GM21576 (cell line): ENCODE data around the gene RALGAPA1.

ENCODE experiments used
- ATAC-seq: cut with Tn5 transposase; IDR thresholded peaks from one replicate; pipeline ENCODE4 v1.9.1; 2021; ENCODE audit warnings: mild to moderate bottlenecking, moderate library complexity; ENCODE audit not compliant: unreplicated experiment

Gene RALGAPA1

DNA sequence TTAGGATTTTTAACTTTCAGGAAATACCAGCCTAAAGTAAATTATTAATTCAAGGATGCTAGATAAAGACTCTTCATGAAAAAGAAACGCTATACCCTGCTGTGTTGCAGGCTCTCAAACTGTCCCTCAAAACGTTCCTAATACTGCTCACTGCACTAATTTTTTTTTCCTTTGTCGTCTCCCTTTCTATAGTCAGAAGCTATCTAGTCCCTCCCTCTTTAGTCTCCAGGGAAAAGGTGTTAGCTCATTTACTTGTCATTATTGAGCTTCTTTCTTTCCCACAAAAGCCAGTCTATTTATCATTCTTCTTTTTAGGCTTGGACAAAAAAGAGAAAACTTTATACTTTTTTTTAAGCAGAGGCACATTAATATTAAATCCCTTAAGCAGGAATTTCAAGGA lies 305.4 kb downstream of the RALGAPA1 start:
- no peak for ATAC-seq

DNA sequence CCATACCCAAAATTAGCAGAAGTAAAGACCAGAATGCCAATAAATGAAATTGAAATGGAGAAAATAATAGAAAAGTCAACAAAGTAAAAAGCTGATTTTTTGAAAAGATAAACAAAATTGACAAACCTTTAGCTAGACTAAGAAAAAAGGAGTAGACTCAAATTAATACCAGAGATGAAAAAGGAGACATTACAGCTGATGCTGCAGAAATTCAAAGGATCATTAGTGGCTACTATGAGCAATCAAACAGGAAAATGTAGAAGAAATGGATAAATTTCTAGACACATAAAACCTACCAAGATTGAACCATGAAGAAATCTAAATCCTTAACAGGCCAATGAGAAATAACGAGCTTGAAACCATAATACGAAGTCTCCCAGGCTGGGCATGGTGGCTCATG lies 309.9 kb downstream of the RALGAPA1 start:
- ATAC-seq = no peak

DNA sequence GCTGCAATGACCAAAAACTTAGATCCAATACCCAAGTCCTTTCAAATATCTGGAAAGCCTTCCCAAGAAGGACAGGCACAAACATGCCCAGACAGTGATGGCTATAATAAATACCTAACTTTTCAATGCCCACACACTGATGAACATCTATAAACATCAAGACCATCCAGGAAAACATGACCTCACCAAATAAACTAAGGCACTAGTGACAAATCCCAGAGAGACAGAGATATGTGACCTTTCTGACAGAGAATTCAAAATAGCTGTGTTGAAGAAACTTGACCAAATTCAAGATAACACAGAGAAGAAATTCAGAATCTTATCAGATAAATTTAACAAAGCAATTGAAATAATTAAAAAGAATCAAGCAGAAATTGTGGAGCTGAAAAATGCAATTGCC lies 313.8 kb downstream of the RALGAPA1 start:
- ATAC-seq = no peak

DNA sequence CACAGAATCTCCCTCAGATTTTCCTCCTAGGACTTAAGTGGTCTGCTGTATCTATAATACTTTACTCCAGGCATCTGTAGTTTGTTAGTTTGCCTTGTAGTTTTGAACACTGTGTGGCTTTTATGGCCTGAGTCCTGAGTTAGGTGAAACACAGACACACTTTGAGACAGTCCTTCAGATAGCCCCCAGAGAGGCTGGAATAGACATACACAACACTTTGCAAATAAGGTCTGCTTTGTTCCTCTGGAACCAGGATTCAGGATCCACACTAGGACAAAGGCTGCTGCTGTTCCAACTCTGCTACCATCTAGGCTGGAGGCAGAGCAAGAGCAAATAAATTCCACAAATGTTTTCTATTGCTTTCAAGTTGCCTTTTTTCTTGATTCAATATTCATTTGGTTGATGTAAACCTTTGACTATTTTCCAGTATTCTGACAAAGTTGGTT lies 316.5 kb downstream of the RALGAPA1 start:
- no peak for ATAC-seq
